Stimulated activated CD8-positive, alpha-beta memory T cell treated with anti-CD3 and anti-CD28 coated beads, Interleukin-4, amount 100 ng/mL, for 24 hours (primary cell): ENCODE data around the gene ADNP.
"Not testable (repeated sequence)": the region's sequence is repeated elsewhere in the genome, so short reads cannot be mapped to it uniquely, and the experiment has no call there.

Experiments used
- DNase-seq: peaks from one replicate; pipeline ENCODE4 v3.0.0-alpha.2; 2020; ENCODE audit warnings: low read depth

The ADNP gene

DNA sequence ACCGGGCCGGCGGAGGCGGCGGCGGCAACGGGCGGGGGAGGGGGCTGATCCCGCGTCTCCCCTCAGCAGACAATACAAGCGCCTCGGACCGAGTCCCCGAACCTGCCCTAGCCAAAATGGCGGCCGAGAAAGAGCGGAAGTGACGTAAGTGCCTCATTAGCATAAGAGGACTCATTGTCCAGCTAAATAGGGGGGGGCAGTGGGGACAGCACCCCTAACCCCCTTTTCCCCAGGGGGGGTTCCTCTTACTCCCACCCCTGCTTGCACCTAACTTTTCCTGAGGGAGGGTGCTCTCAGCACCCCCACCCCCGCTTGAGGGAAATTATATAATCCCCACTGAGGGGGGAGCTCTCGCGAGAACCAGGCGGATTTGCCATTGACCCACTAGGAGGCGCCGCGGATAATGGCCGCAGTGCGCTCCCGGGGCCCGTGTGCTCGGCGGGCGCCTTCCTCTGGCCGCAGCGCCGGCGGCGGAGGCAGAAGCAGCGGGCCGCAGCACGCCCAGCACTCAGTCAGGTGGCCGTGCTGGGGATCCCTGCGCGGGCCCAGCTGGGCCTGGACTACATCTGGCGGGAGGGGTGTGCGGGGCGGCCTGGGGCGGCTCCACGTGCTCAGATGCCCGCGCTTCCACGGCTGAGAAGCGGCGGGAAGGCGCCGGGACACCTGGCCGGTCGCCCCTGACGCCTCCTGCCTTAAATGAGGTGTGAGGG is at the start of gene ADNP:
Gene ADNP, minus strand, starts transcription at position 132 of the 710 bp plus-strand sequence. CDS start 27,441 bp downstream, outside the sequence.
- peak; percentile 74 for DNase-seq

DNA sequence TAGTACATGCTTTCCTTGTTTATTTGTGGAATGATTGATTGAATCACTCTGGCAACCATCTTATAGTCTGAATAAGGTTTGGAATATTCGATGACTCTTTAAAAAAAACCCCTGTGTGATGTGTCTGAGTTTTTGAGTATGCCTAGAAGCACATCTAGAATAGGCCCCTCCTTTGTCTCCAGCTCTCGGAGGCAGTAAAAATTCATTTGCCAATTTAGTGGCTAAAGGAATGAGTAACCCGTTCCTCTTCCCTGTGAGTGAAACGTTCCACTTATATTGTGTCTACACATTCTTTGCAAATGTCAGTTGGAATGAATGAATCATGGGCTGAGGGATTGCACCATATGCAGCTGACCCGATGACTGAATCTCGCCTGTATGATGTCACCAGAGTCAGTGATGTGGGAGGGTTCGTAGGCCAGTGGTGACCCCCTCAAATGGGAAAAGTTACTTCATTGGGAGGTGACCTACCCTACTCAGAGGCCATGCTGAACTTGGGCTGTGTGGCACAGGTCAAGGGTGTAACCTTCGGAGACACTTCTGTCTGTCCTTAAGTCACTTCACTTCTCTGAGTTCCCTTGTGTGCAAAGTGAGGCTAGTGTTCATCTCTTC is 48.9 kb upstream of the ADNP start:
- DNase-seq = no peak

DNA sequence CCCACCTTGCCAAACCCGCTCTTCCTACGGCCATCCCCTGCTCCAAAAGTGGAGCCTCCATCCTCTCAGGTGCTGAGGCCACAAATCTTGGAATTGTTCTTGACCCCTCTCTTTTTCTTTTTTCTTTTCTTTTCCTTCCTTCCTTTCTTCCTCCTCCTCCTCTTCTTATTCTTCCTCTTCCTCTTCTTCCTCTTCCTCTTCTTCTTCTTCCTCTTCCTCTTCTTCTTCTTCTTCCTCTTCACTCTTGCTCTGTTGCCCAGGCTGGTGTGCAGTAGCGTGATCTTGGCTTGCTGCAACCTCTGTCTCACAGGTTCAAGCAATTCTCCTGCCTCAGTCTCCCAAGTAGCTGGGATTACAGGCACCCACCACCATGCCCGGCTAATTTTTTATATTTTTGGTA is 47.3 kb upstream of the ADNP start:
- not testable (repeated sequence) for DNase-seq

DNA sequence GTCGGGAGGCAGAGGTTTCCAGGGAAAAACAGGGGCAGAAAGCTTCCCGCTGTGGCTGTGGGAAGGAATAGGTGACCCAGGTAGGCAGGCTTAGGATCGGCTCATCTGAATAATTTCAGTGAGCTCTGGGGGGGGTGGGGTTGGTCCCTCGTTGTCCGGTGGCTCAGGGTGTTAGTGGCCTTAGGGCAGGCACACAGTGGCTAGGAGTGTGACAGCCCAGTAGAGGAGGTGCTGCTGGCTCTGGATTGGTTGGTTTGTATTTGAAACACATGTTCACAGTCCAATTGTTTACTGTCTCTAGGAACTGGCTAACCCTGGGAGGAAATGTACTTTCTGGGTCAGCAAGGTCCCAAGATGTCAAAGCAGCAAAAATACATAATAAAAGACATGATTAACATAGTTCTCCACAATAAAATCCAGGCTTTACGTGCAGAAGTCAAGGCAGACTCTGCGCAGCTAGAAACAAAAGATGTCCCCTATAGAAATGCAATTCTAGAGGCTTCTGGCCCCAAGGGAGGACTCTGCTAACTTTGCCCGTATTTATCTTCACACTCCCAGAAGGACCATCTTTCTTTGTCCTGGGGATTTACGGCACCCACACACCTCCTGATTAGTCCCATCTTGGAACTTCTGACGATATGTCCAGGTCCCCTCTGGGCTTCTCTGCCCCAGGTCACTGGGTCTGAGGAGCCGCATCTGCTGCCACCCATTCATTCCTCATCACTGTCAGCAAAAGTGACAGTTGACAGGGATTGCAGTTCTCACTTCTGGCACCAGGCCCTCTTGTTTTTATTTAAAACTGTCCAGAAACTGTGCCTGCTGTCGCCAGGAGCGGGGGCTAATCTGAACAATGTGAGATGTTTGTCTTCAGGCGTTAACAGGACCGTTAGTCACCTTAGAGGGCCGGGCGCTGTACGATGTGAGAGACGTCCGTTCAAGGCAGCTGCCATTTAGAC is 46.1 kb upstream of the ADNP start:
- DNase-seq = no peak

DNA sequence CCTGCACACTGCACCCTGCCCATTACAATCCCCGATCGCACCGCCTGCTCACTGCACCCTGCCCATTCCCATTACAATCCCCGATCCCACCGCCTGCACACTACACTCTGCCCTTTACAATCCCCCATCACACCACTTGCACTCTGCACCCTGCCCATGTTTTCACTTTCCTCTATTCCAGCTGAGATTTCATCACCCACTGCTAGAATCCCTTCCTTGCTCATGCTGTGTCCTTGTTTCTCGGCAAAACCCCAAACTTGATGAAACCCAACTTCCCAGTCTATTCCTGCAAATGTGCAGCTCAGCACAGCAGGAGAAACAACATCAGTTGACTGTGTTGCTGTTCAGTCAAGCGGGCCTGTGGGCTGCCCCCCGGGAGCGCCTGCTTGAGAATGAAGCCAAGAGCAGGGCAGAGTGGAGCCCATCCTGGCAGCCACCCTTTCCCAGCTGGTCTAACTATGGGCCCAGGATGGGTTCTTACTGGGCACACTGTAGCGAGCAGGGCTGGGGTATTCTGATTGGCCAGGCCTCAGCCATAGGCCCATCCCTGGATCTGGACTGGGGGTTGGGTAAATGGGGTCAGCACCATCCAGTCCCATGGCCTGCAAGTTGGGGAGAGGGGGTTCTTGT is 44.6 kb upstream of the ADNP start:
- DNase-seq = no peak

DNA sequence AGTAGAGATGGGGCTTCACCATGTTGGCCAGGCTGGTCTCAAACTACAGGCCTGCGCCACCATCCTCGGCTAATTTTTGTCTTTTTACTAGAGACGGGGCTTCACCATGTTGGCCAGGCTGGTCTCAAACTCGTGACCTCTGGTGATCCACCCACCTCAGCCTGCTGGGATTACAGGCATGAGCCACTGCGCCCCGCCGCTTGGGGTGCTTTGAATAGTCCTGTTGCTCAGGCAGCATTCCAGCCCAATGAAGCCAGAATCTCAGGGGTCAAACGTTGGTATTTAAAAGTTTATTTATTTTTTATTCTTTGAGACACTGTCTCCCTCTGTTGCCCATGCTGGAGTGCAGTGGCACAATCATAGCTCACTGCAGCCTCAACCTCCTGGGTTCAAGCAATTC is 38.7 kb upstream of the ADNP start:
- DNase-seq = no peak

DNA sequence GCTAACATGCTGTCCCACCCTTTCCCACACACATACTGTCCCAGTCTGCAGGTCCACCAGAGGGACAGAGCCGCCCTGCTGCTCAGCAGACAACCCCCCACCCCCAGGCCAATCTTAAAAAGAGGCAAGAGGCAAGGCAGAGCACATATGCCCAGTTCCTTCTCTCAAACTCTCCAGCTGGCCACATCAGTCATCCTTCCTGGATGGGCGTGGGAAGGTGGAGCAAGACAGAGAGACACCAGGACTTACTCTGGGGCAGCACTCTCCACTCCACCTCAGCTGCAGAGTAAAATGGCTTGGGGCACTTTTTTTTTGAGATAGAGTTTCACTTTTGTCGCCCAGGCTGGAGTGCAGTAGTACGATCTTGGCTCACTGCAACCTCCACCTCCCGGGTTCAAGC is 38.2 kb upstream of the ADNP start:
- DNase-seq = no peak

DNA sequence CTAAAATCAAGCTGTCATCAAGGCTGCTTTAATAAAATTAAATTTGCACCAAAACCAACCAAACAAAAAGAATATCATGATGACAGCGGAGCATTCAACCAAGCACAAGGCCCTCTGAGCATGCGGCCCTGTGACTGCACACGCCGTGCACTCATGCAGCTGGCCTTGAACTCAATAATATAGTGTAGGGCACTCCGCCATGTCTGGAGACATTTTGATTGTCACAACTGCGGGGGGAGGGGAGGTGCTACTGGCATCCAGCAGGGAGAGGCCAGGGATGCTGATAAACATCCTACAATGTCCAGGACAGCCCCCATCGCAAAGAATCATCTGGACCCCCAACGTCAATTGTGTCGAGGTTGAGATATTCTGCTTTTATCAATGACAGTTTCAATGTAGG is 37.1 kb upstream of the ADNP start:
- no peak for DNase-seq

DNA sequence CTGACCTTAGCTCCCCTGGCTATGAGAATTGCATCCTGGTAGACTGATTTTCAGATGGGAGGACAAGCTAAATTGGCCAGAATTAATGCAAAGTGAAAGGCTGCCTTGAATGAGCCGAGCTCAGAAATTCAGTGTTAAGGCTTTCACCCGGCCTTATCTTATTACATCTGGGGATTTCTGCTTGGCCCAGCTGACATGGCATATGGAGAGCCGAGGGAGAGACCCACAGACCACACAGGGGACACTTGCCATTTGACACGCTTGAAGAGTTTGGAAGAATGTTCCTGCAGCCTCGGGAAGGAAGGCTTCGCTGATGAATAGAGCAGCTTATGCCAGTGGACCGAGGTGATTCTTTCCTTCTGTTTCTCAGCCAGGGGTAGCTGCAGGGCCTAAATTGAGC is 36.3 kb upstream of the ADNP start:
- DNase-seq = no peak

DNA sequence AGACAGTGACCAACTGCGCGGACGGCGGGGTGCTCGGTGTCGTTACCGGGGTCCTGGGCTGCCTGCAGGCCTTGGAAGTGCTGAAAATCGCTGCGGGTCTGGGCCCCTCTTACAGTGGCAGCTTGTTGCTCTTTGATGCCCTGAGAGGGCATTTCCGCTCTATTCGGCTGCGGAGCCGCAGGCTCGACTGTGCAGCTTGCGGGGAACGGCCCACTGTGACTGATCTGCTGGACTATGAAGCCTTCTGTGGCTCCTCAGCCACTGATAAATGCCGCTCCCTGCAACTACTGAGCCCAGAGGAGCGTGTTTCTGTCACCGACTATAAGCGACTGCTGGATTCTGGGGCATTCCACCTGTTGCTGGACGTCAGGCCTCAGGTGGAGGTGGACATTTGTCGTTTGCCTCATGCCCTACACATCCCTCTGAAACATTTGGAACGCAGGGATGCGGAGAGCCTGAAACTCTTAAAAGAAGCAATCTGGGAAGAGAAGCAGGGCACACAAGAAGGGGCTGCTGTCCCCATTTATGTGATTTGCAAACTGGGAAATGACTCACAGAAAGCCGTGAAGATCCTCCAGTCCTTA is 28.4 kb upstream of the ADNP start:
- DNase-seq = no peak

DNA sequence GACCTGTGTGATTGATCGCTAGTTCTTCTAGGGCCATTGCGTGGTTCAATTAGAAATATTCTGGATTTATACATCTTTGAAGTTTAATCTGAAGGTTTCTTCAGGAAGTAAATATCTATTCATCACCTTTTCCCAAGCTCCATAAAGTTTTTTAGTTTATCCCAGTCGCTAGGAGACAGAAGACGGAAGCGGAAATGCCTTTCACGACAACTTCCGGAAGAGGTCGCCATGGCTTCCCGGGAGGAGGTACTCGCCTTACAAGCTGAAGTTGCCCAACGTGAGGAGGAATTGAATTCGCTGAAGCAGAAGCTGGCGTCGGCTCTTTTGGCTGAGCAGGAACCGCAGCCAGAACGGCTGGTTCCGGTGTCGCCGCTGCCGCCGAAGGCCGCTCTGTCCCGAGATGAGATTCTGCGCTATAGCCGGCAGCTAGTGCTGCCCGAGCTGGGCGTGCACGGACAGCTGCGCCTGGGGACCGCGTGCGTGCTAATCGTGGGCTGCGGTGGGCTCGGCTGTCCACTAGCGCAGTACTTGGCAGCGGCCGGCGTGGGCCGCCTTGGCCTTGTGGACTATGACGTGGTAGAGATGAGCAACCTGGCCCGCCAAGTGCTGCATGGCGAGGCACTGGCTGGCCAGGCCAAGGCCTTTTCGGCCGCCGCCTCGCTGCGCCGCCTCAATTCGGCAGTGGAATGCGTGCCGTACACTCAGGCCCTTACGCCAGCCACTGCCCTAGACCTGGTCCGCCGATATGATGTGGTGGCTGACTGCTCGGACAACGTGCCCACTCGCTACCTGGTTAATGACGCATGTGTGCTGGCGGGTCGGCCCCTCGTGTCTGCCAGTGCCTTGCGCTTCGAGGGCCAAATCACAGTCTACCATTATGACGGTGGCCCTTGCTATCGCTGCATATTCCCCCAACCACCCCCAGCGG is 27.6 kb upstream of the ADNP start, which contains the start of gene MOCS3:
Gene MOCS3, plus strand, starts transcription at position 204 of the 928 bp plus-strand sequence. Its CDS starts 25 bp downstream, at position 229.
- peak; percentile 72 for DNase-seq

DNA sequence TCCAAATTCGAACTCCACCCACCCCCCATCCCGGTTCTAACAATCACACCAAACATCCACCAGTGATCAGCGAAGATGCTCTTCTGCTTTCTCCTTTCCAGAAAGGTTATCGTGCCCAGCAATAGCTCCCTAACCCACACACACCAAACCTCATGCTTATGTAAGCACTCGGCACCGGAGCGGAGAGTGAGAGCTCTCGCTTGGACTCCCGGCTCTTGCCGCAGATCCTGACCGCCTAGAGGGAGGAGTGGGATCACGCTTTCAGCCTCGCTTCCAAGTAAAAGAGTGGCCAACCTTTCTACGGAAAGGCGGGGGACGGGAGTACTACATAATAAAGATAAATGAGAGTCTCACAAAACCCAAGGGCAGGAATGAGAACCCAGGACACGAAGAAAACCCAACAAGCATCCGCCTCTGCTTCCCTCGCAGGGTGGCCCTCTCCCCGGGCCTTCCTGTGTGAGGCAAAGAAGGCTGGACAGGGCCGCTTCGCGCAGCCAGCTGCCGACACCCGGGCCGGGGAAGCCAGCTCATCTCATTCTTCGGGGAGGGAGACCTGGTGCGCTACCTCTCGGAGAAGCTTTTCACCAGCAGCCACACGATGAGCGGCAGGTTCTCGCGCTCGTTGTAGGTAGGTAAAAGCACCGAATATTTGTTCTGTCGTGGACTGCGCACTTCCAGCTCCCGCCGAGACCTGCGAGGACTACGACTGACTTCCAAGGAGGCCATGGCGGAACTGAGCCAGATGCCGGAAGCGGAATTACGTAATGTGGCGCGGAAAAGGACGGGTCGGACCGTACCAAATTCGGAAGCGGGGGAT is 26.8 kb upstream of the ADNP start, which contains the start of gene DPM1:
Gene DPM1, minus strand, starts transcription at position 735 of the 817 bp plus-strand sequence. Its CDS starts 9 bp downstream, at position 726.
- peak; percentile 78 for DNase-seq

DNA sequence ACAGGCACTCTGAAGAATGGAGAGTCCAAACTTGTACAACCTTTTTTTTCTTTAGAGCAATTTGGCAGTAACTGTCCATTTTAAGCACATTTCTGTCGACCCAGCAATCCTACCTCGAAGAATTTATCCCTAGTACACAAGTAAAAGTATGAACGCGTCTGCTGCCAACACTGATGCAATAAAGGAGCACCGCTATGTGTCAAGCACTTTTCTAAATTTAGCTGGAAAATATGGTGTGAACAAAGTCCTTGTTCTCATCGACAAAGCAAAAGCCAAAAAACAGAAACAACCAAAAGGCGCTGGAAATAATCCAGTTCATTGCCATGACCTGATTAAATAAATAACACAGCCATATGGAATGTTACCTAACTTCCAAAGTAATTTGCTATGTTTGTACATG is 26.0 kb upstream of the ADNP start:
- no peak for DNase-seq

DNA sequence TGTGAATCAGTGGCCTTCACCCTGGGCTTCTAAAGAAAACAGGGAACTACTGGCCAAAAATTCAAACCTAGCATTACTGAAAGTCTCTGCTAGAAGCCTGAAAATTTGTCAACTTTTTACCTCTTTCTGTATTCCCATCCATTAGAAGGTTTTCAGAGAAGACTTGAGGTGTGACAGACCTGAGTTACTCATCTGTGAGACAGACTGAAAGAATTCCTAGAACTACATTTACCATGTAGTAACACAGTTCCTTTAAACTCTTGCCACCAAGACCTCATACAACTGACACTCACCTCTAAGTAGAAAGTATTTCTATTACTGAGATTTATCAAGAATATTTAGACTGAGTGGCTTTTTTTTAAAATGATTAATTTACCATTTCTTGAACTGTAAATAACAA is 22.6 kb upstream of the ADNP start:
- no peak for DNase-seq

DNA sequence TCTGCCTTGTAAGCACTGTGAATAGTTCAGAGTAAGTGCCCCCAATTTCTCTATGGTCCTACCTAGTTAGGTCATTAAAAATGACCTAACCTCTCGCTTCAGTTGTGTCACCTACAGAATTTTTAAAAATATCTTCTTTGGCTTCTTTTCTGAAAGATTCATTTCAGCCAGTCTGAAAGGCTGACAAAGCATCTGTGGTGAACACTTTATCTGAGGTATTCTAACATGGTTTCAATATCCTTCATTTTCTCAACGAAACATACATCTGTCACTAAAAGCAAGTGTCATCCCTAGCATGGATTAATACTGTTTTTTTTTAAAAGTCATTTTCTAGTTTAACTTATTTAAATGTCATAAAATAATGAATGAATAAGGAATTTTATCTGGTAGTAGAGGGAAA is 22.0 kb upstream of the ADNP start:
- no peak for DNase-seq

DNA sequence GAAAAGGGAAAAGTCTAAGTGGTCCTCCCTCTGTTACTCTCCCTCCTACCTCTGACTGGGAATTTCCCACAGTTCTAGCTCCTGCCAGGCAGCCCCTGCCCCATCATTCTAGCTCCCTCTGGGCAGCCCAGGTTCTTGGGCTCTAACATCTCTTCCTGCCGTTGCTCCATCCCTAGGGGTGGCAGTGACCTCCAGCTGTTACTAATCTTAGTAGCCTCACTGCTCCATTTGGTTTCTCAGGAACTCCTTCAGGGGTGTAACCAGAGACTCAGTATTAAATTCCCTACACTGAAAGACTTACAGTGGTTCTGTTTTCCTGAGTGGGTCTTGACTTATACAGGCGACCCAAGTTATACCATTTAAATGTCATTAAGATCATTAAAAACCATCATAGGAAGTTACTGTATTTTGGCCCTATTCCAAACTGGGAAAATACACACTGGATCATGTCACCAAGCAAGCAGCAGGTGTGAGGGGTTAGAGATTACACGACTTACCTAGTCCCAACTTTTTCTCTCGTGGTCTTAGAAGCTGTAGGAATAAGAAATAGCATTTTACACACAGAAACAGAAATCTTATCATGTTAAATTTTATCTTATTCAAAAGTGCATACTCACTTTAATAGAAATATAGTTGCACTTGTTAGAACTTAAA is 17.0 kb upstream of the ADNP start:
- DNase-seq = no peak

DNA sequence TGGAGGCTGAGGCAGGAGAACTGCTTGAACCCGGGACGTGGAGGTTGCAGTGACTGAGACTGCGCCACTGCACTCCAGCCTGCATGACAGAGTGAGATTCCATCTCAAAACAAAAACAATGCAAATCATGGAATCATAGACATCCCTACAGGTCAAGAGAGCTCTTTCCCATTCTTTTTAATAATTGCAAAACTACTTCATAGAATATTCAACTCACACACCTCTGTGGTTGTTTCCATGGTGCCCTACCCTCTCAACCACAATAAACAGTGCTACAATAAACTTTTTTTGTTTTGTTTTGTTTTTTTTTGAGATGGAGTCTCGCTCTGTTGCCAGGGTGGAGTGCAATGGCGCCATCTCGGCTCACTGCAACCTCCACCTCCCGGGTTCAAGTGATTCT is 11.8 kb upstream of the ADNP start:
- no peak for DNase-seq

DNA sequence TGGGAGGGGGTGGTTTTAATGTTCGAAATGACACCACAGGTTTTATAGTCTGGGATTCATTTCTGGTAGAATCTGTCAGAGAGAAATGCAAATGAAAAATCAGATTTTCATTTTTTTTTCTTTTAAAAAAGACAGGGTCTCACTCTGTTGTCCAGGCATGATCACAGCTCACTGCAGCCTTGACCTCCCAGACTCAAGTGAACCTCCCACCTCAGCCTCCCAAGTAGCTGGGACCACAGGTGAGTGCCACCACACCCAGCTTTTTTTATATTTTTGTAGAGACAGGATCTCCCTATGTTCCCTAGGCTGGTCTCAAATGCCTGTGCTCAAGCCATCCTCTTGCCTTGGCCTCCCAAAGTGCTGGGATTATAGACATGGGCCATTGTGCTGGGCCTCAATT is 2.4 kb upstream of the ADNP start:
- DNase-seq = no peak

DNA sequence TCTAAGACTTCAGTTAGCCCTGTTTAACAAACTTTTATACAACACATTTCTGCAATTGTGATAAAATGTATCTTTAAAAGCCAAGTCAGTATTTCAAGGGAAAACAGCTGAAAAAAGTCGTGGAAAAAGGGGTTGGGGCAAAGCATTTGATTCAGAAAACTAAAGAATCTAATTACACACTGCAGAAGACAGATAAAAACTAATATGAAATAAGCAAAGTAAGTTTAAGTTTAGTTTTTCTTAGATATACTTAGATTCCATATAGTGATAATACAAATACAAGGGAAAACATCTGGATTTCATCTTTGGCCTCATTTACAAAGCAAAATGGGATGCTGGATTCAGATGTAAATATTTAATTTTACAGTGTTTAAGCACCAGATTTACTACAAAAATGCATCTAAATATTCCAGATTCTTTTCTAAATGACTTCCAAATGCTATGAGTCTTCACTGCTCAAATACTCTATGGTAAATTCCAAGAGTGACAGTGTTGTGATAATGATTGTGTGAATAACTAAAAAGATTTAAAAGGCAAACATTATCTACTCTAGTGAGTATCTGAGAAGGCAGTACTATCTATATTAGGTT is 1.5 kb upstream of the ADNP start:
- no peak for DNase-seq
